HepG2 (cell line): ENCODE data around the gene NEAT1. TPM values are rescaled to one million over a fixed set of nuclear protein-coding genes. Genes with fewer than 3 reads are reported as not detected.

Source experiments
- ATAC-seq: fragments of 200-7000 bp; cut with Tn5 transposase; 3 replicates; pipeline ENCODE4 v1.9.1; 2020; ENCODE audit warnings: mild to moderate bottlenecking, moderate library complexity
- BruUV-seq: library from RNA; stranded (reverse); fragments of 400-500 nt; replicated peaks from 2 replicates; lab custom pipeline; 2021; lab: Mats Ljungman, UMichigan
- CTCF ChIA-PET: fragments of 300-600 bp; formaldehyde crosslinking; extraction: SDS; loops from one replicate; lab custom pipeline; 2021; ENCODE audit warnings: low total read pairs, inconsistent platforms, low intra/inter-chr PET ratio; lab: Yijun Ruan, JAX
- POLR2A ChIA-PET: fragments of 350-600 bp; sonication (Branson Sonifier 250); formaldehyde crosslinking; loops from one replicate; lab custom pipeline; 2020; ENCODE audit warnings: antibody characterized with exemption, inconsistent platforms; lab: Yijun Ruan, JAX
- DNase-seq: peaks from one replicate; pipeline ENCODE4 v3.0.0-alpha.2; 2015; ENCODE audit warnings: low spot score
- FAIRE-seq: peaks from 3 replicates; lab custom pipeline; 2011; peaks lifted over from hg19 to GRCh38; lab: Jason Lieb, UNC
- H2AFZ ChIP-seq: one replicate; pipeline ENCODE4 v1.6.1; 2011; ENCODE audit warnings: low read length, inconsistent platforms
- H3K27ac ChIP-seq: fragments of 300-600 bp; 3 replicates; pipeline ENCODE4 v1.8.0; 2011; ENCODE audit warnings: mixed run types, mild to moderate bottlenecking, mixed read lengths, low read length, inconsistent platforms; ENCODE audit not compliant: insufficient read depth; ENCODE audit errors: extremely low read length
- H3K27me3 ChIP-seq, 2 experiments: fragments of 200-600 bp in 1 of 2; 2 replicates in 1 of 2; 3 replicates in 1 of 2; pipeline versions ENCODE4 v1.6.0 to v1.8.0; 2011; ENCODE audit warnings: low read length in 2 of 2, mild to moderate bottlenecking in 2 of 2, moderate library complexity in 2 of 2, inconsistent platforms in 1 of 2; ENCODE audit not compliant: insufficient read depth in 2 of 2, control insufficient read depth in 1 of 2
- H3K36me3 ChIP-seq, 2 experiments: fragments of 200-600 bp in 1 of 2; replicated peaks in 1 of 2; 2 replicates in 1 of 2; 3 replicates in 1 of 2; pipeline versions ENCODE4 v1.5.1 to v1.8.0; 2011; ENCODE audit warnings: low read length in 2 of 2, inconsistent platforms in 1 of 2; ENCODE audit not compliant: insufficient read depth in 2 of 2, control insufficient read depth in 1 of 2
- H3K4me1 ChIP-seq: 2 replicates; pipeline ENCODE4 v1.5.1; 2012; ENCODE audit warnings: low read length, inconsistent platforms; ENCODE audit not compliant: insufficient read depth
- H3K4me2 ChIP-seq: 2 replicates; pipeline ENCODE4 v1.6.0; 2011; ENCODE audit warnings: low read depth, low read length, inconsistent platforms
- H3K4me3 ChIP-seq, 3 experiments: fragments of 200-600 bp in 1 of 3; sonication (generic), shearing (Covaris generic) in 1 of 3; replicated peaks in 1 of 3; 2 replicates each; pipeline ENCODE4 v1.5.1; 2011 to 2016; ENCODE audit warnings: low read length in 3 of 3, inconsistent platforms in 2 of 3, low read depth in 2 of 3, mild to moderate bottlenecking in 2 of 3, control low read depth in 1 of 3, mixed read lengths in 1 of 3; ENCODE audit not compliant: insufficient read depth in 1 of 3
- H3K79me2 ChIP-seq: one replicate; pipeline ENCODE4 v1.6.1; 2011; ENCODE audit warnings: low read length, inconsistent platforms; ENCODE audit not compliant: insufficient read depth
- H3K9ac ChIP-seq: 2 replicates; pipeline ENCODE4 v1.6.0; 2011; ENCODE audit warnings: mild to moderate bottlenecking, low read depth, low read length, inconsistent platforms; ENCODE audit not compliant: insufficient read depth
- H3K9me3 ChIP-seq: 2 replicates; pipeline ENCODE4 v1.5.1; 2012; ENCODE audit warnings: mild to moderate bottlenecking, low read length
- H4K20me1 ChIP-seq: 2 replicates; pipeline ENCODE4 v1.6.0; 2011; ENCODE audit warnings: inconsistent platforms, mild to moderate bottlenecking, low read length, moderate library complexity; ENCODE audit not compliant: insufficient read depth
- GPN1 ChIP-seq: sonication (generic); formaldehyde crosslinking; IDR thresholded peaks from 2 replicates; pipeline ENCODE4 v1.5.1; 2020; ENCODE audit warnings: missing genetic modification reagents, borderline replicate concordance
- MBD4 ChIP-seq: IDR thresholded peaks from 2 replicates; pipeline ENCODE4 v1.6.1; 2012; ENCODE audit warnings: low read length, inconsistent platforms, borderline replicate concordance
- PRMT3 ChIP-seq: sonication (generic); formaldehyde crosslinking; IDR thresholded peaks from 2 replicates; pipeline ENCODE4 v1.8.1; 2022; ENCODE audit warnings: low read depth, mild to moderate bottlenecking, moderate library complexity, missing genetic modification reagents, borderline replicate concordance
- PTBP1 ChIP-seq: fragments of 200-400 bp; formaldehyde crosslinking; IDR thresholded peaks from 2 replicates; pipeline ENCODE4 v1.6.1; 2018; ENCODE audit warnings: low read length, low read depth; ENCODE audit not compliant: poor library complexity, severe bottlenecking
- RFX5 ChIP-seq: IDR thresholded peaks from 2 replicates; pipeline ENCODE4 v1.6.1; 2011; ENCODE audit warnings: low read depth, low read length, improper control_type of control experiment
- SP140L ChIP-seq: sonication (generic); formaldehyde crosslinking; IDR thresholded peaks from 2 replicates; pipeline ENCODE4 v1.4.0; 2020; ENCODE audit warnings: missing genetic modification reagents, borderline replicate concordance
- ZBTB40 ChIP-seq, 2 experiments: fragments of 450-650 bp in 1 of 2; sonication (generic) in 1 of 2; formaldehyde crosslinking in 1 of 2; IDR thresholded peaks; 2 replicates each; pipeline versions ENCODE4 v1.6.1 to v1.8.0; 2016 to 2022; ENCODE audit warnings: antibody characterized with exemption in 1 of 2, mild to moderate bottlenecking in 1 of 2, missing genetic modification reagents in 1 of 2
- ZBTB7A ChIP-seq: sonication (generic); formaldehyde crosslinking; IDR thresholded peaks from 2 replicates; pipeline ENCODE4 v1.8.0; 2022; ENCODE audit warnings: mild to moderate bottlenecking, missing genetic modification reagents
- ZBTB8A ChIP-seq: sonication (generic); formaldehyde crosslinking; IDR thresholded peaks from 2 replicates; pipeline ENCODE4 v1.4.0; 2020; ENCODE audit warnings: mild to moderate bottlenecking, low read depth, missing genetic modification reagents, borderline replicate concordance
- ZFP1 ChIP-seq: IDR thresholded peaks from 2 replicates; pipeline ENCODE4 v1.6.1; 2016
- ZNF138 ChIP-seq: sonication (generic); formaldehyde crosslinking; IDR thresholded peaks from 2 replicates; pipeline ENCODE4 v1.5.0; 2020; ENCODE audit warnings: mild to moderate bottlenecking, low read depth, missing genetic modification reagents
- ZNF441 ChIP-seq: sonication (generic); formaldehyde crosslinking; IDR thresholded peaks from 2 replicates; pipeline ENCODE4 v1.7.0; 2021; ENCODE audit warnings: missing genetic modification reagents, borderline replicate concordance
- ZNF451 ChIP-seq: sonication (generic); formaldehyde crosslinking; IDR thresholded peaks from 2 replicates; pipeline ENCODE4 v1.5.0; 2020; ENCODE audit warnings: mild to moderate bottlenecking, missing genetic modification reagents
- ZNF737 ChIP-seq: sonication (generic); formaldehyde crosslinking; IDR thresholded peaks from 2 replicates; pipeline ENCODE4 v1.5.0; 2020; ENCODE audit warnings: missing genetic modification reagents, mild to moderate bottlenecking, borderline replicate concordance
- ZNF776 ChIP-seq: sonication (generic); formaldehyde crosslinking; IDR thresholded peaks from 2 replicates; pipeline ENCODE4 v1.4.0; 2020; ENCODE audit warnings: mild to moderate bottlenecking, missing genetic modification reagents
- ZNF879 ChIP-seq: sonication (generic); formaldehyde crosslinking; IDR thresholded peaks from 2 replicates; pipeline ENCODE4 v1.8.1; 2023; ENCODE audit warnings: missing genetic modification reagents
- WGBS: methylation state at CpG from one replicate; pipeline ENCODE4 v1.1.6; 2017; ENCODE audit warnings: low lambda C conversion rate; 5-methylcytosine and 5-hydroxymethylcytosine counted together
- in situ Hi-C: cut with HindIII; loops from 2 replicates; pipeline ENCODE4 v1.10.0; 2017; ENCODE audit warnings: low pct_unique_long_range_greater_than_20kb; ENCODE audit not compliant: extremely low pct_ligation_motif_present
- intact Hi-C: fragments of 100-400 bp; cut with micrococcal nuclease; formaldehyde crosslinking; loops from one replicate; pipeline ENCODE4 v1.10.0; 2022; ENCODE audit not compliant: unreplicated experiment
- polyA plus RNA-seq, 8 experiments: library from polyadenylated mRNA; depleted of rRNA in 3 of 8; stranded (reverse) in 7 of 8; unstranded in 1 of 8; fragments of >200 nt; fragmentation: Illumina TruSeq in 4 of 8; extraction: Trizol in 4 of 8; gene quantifications; 2 replicates each; pipeline versions ENCODE4 v1.2.1 to v1.2.3, GENCODE V29; 2011 to 2016; ENCODE audit warnings: low read depth in 4 of 8, missing spikeins in 1 of 8, mixed read lengths in 1 of 8; ENCODE audit not compliant: insufficient read depth in 1 of 8
- total RNA-seq, 5 experiments: library from RNA; depleted of rRNA; stranded (reverse); fragments of >200 nt; fragmentation: Illumina TruSeq; extraction: Trizol; gene quantifications; 2 replicates each; pipeline ENCODE4 v1.2.3, GENCODE V29; 2016; ENCODE audit warnings: low read depth in 1 of 5

The NEAT1 gene
- total and polyA plus RNA-seq, 2 of the 13 experiments (the other 11 are each of a cell fraction or from before 2014, with no cell fraction given), result 20.5 to 41.2 TPM

GRCh38 chr11:65489706-65490320 is 67.2 kb downstream of the NEAT1 start:
- 0% methylated on average over 8 of the region's 8 CpGs for WGBS
- no peak overlapping the region for H2AFZ ChIP-seq
- peak; percentile 89 for DNase-seq
- peaks cover 98% of the 10 kb centered on the region for H3K4me1 ChIP-seq
- no peaks in the 10 kb centered on the region for H4K20me1 ChIP-seq
- no peaks in the 10 kb centered on the region for H3K9me3 ChIP-seq
- CTCF ChIA-PET, result no interaction called here
- FAIRE-seq, result peak; percentile 81
- POLR2A ChIA-PET, result interaction anchor here (0.6 to 27.3 kb wide), 16 partner anchors 13 to 308 kb away, joined by 3 to 1590 read pairs (median 3); partner anchors contain the start of genes CAPN1, DPF2, MALAT1 and NEAT1
- H3K27me3 ChIP-seq, result no peaks in the 10 kb centered on the region
- H3K27ac ChIP-seq, result peak overlapping the region; percentile 88
- H3K4me2 ChIP-seq, result peak overlapping the region; percentile 91
- peak overlapping the region; percentile 24 to 72 (median 56); a peak in 5 of 6 replicates for H3K4me3 ChIP-seq
- no peaks in the 10 kb centered on the region for H3K36me3 ChIP-seq
- in situ Hi-C loops, result no loop called here
- TSS peak; percentile 50 for BruUV-seq
- peak; percentile 64 for ATAC-seq
- peak overlapping the region; percentile 89 for H3K9ac ChIP-seq
- no peaks in the 10 kb centered on the region for H3K79me2 ChIP-seq
- intact Hi-C loops, result no loop called here
- TF ChIP-seq SP140L (CRISPR knock-in tag) (no peak), ZNF879 (CRISPR knock-in tag) (no peak), GPN1 (CRISPR knock-in tag) (no peak), ZBTB8A (CRISPR knock-in tag) (no peak), RFX5 (no peak), MBD4 (no peak), ZFP1 (CRISPR knock-in tag) (0 out of 2 replicates have a peak, but pooled peaks have one; percentile 22), PRMT3 (no peak), ZBTB40 (IDR thresholded peaks at IDR 0.05) (no peak), ZBTB40 (CRISPR knock-in tag; IDR thresholded peaks at IDR 0.05) (no peak), ZNF451 (0 out of 2 replicates have a peak, but pooled peaks have one; percentile 24), PTBP1 (no peak), ZNF737 (CRISPR knock-in tag) (no peak), ZBTB7A (CRISPR knock-in tag) (peak; percentile 61; the same call in 1 of the 2 replicates), ZNF138 (CRISPR knock-in tag) (no peak), ZNF776 (CRISPR knock-in tag) (no peak), ZNF441 (CRISPR knock-in tag) (peak; percentile 63; the same call in 1 of the 2 replicates)
